K562 (cell line): Measurements from ENCODE around the gene ATP5F1D. TPM values are rescaled to one million over a fixed set of nuclear protein-coding genes. Genes with fewer than 3 reads are reported as not detected.

Experiments
- ASH1L ChIP-seq: fragments of 450-650 bp; IDR thresholded peaks from 2 replicates; pipeline ENCODE4 v1.6.1; 2018; ENCODE audit warnings: borderline replicate concordance, mild to moderate bottlenecking, low read depth; ENCODE audit not compliant: partially characterized antibody
- BCL6 ChIP-seq: fragments of 250-450 bp; sonication (Bioruptor Pico); IDR thresholded peaks from 2 replicates; pipeline ENCODE4 v1.4.0; 2020
- BDP1 ChIP-seq: IDR thresholded peaks from 3 replicates; pipeline ENCODE4 v1.6.1; 2011; ENCODE audit not compliant: insufficient read length, insufficient read depth
- HDAC1 ChIP-seq, 2 experiments: fragments of 450-650 bp; IDR thresholded peaks; 2 replicates each; pipeline ENCODE4 v1.6.1; 2016 to 2017; ENCODE audit warnings: inconsistent platforms in 1 of 2, mild to moderate bottlenecking in 1 of 2, moderate library complexity in 1 of 2
- HSF4 ChIP-seq: fragments of 250-450 bp; sonication (Bioruptor Pico); IDR thresholded peaks from 2 replicates; pipeline ENCODE4 v2.1.2; 2022; ENCODE audit warnings: mild to moderate bottlenecking, moderate library complexity, borderline replicate concordance
- NRF1 ChIP-seq, 2 experiments: fragments of 450-650 bp; IDR thresholded peaks in 1 of 2; conservative IDR thresholded peaks in 1 of 2; 2 replicates each; pipeline ENCODE4 v1.6.1; 2014; ENCODE audit warnings: mild to moderate bottlenecking in 2 of 2
- OTX1 ChIP-seq: fragments of 450-650 bp; formaldehyde crosslinking; IDR thresholded peaks from 2 replicates; pipeline ENCODE4 v1.4.0; 2022; ENCODE audit warnings: mild to moderate bottlenecking
- POLR3G ChIP-seq: IDR thresholded peaks from 2 replicates; pipeline ENCODE4 v1.6.1; 2011; ENCODE audit not compliant: insufficient read length, insufficient replicate concordance; ENCODE audit errors: extremely low read depth
- THRB ChIP-seq: fragments of 450-650 bp; formaldehyde crosslinking; conservative IDR thresholded peaks from 2 replicates; pipeline ENCODE4 v1.4.0; 2022; ENCODE audit warnings: mild to moderate bottlenecking, missing genetic modification characterization
- VEZF1 ChIP-seq: fragments of 200-800 bp; sonication (Bioruptor generic); IDR thresholded peaks from 2 replicates; pipeline ENCODE4 v1.6.1; 2017; ENCODE audit warnings: missing genetic modification characterization, missing compliant biosample characterization
- ZFX ChIP-seq: sonication (generic); formaldehyde crosslinking; IDR thresholded peaks from 2 replicates; pipeline ENCODE4 v1.8.0; 2022; ENCODE audit warnings: mild to moderate bottlenecking, missing genetic modification reagents, moderate library complexity
- ZNF282 ChIP-seq: sonication (generic); formaldehyde crosslinking; IDR thresholded peaks from 2 replicates; pipeline ENCODE4 v1.8.1; 2023; ENCODE audit warnings: missing genetic modification reagents
- ZNF740 ChIP-seq, 3 experiments: fragments of 200-800 bp in 1 of 3; sonication (Bioruptor generic) in 1 of 3; sonication (generic) in 1 of 3; formaldehyde crosslinking in 1 of 3; IDR thresholded peaks; 2 replicates each; pipeline versions ENCODE4 v1.6.1 to v1.8.0; 2016 to 2022; ENCODE audit warnings: mild to moderate bottlenecking in 2 of 3, missing compliant biosample characterization in 2 of 3, missing genetic modification characterization in 2 of 3, missing genetic modification reagents in 1 of 3
- ZNF830 ChIP-seq: fragments of 250-450 bp; sonication (Bioruptor Pico); IDR thresholded peaks from 2 replicates; pipeline ENCODE4 v1.5.0; 2021; ENCODE audit warnings: mild to moderate bottlenecking
- polyA plus RNA-seq, 8 experiments: library from polyadenylated mRNA; depleted of rRNA in 4 of 8; stranded (reverse) in 5 of 8; unstranded in 3 of 8; fragments of >200 nt; fragmentation: Nextera tagmentation in 2 of 8; fragmentation: Illumina TruSeq in 1 of 8; extraction: Ambion mirVana in 2 of 8; extraction: Trizol in 1 of 8; gene quantifications; 2 replicates each; pipeline versions ENCODE4 v1.2.1 to v1.2.3, GENCODE V29; 2011 to 2014; ENCODE audit warnings: inconsistent platforms in 1 of 8, missing spikeins in 1 of 8
- total RNA-seq, 7 experiments: library from RNA; depleted of rRNA in 6 of 7; stranded (reverse); fragments of >200 nt in 6 of 7; fragmentation: Illumina TruSeq in 2 of 7; extraction: Trizol in 2 of 7; gene quantifications; 2 replicates each; pipeline versions ENCODE4 v1.2.1 to v1.2.3, GENCODE V29; 2011 to 2021; ENCODE audit warnings: low replicate concordance in 1 of 7

The ATP5F1D gene
- total and polyA plus RNA-seq, 9 of the 15 experiments (the other 6 are each of a cell fraction or from before 2014, with no cell fraction given), result 3.9 to 409 (median 36.8) TPM

- TF ChIP-seq POLR3G, result no peak
- peak in 1 of 2 experiments; percentile 27; a peak in 1 of 4 replicates for TF ChIP-seq HDAC1 (IDR thresholded peaks at IDR 0.05)
- no peak for TF ChIP-seq BDP1
- no peak for TF ChIP-seq BCL6 (CRISPR knock-in tag)
- TF ChIP-seq ZNF830 (CRISPR knock-in tag), result 0 out of 2 replicates have a peak, but pooled peaks have one; percentile 83
- TF ChIP-seq OTX1 (CRISPR knock-in tag), result peak; percentile 15; the same call in 1 of the 2 replicates
- peak; percentile 64 for TF ChIP-seq VEZF1 (CRISPR knock-in tag)
- no peak for TF ChIP-seq ZNF740 (CRISPR knock-in tag; IDR thresholded peaks at IDR 0.05)
- TF ChIP-seq ZNF740 (tag; IDR thresholded peaks at IDR 0.05), result 0 out of 4 replicates have a peak, but pooled peaks of 1 of the 2 experiments have one; percentile 28
- TF ChIP-seq ZNF282 (CRISPR knock-in tag), result 0 out of 2 replicates have a peak, but pooled peaks have one; percentile 33
- TF ChIP-seq NRF1 (conservative IDR thresholded peaks at IDR 0.05 in 1 of 2, IDR thresholded peaks at IDR 0.05 in 1 of 2), result no peak
- peak; percentile 69 for TF ChIP-seq ZFX (CRISPR knock-in tag)
- TF ChIP-seq HSF4 (CRISPR knock-in tag), result no peak; the same call in 1 of the 2 replicates
- peak; percentile 97 for TF ChIP-seq THRB
- TF ChIP-seq ASH1L, result peak; percentile 22
These were observed 17.8 kb downstream of the ATP5F1D start (continued) for GRCh38 chr19:1259206-1259875.
